NCI-H2196 treated with DMSO at 0.1 percent for 48 hours (cell line): ENCODE data around the gene TSPAN31.
"Not testable (repeated sequence)": the region's sequence is repeated elsewhere in the genome, so short reads cannot be mapped to it uniquely, and the experiment has no call there.

Experiments used
- DNase-seq: peaks from one replicate; lab custom pipeline; 2025; ENCODE audit not compliant: unreplicated experiment; lab: John Stamatoyannopoulos, UW

Gene TSPAN31

GRCh38 chr12:57744777-57745484 is at the start of gene TSPAN31:
TSPAN31 (plus strand) TSS chr12:57745039; CDS start chr12:57745155, 116 bp downstream.
- DNase-seq, result peak; percentile 96

GRCh38 chr12:57695770-57696432 is 48.9 kb upstream of the TSPAN31 start:
- DNase-seq, result no peak

GRCh38 chr12:57697076-57697475 is 47.8 kb upstream of the TSPAN31 start:
- DNase-seq, result no peak

GRCh38 chr12:57698414-57698813 is 46.4 kb upstream of the TSPAN31 start:
- DNase-seq, result no peak

GRCh38 chr12:57700317-57700716 is 44.5 kb upstream of the TSPAN31 start:
- DNase-seq, result no peak

- no peak for DNase-seq
Measured at GRCh38 chr12:57707250-57707649, 37.6 kb upstream of the TSPAN31 start.

GRCh38 chr12:57708296-57708695 is 36.5 kb upstream of the TSPAN31 start:
- DNase-seq, result no peak

GRCh38 chr12:57712701-57713100 is 32.1 kb upstream of the TSPAN31 start:
- DNase-seq, result no peak

- DNase-seq, result no peak
Measured at GRCh38 chr12:57713209-57713608, 31.6 kb upstream of the TSPAN31 start.

- not testable (repeated sequence) for DNase-seq
Measured at GRCh38 chr12:57715036-57715748, 29.6 kb upstream of the TSPAN31 start.

GRCh38 chr12:57715786-57716185 is 29.1 kb upstream of the TSPAN31 start:
- no peak for DNase-seq

GRCh38 chr12:57716305-57716704 is 28.5 kb upstream of the TSPAN31 start:
- no peak for DNase-seq

- no peak for DNase-seq
Measured at GRCh38 chr12:57717131-57717530, 27.7 kb upstream of the TSPAN31 start.

- no peak for DNase-seq
Measured at GRCh38 chr12:57717846-57718640, 26.8 kb upstream of the TSPAN31 start.

- DNase-seq, result no peak
Measured at GRCh38 chr12:57718641-57719528, 26.0 kb upstream of the TSPAN31 start.

GRCh38 chr12:57719777-57720605 is 24.8 kb upstream of the TSPAN31 start:
- DNase-seq, result no peak

- no peak for DNase-seq
Measured at GRCh38 chr12:57720606-57721595, 23.9 kb upstream of the TSPAN31 start.
